ENCODE results near the gene EFNB3.

Gene EFNB3

DNA sequence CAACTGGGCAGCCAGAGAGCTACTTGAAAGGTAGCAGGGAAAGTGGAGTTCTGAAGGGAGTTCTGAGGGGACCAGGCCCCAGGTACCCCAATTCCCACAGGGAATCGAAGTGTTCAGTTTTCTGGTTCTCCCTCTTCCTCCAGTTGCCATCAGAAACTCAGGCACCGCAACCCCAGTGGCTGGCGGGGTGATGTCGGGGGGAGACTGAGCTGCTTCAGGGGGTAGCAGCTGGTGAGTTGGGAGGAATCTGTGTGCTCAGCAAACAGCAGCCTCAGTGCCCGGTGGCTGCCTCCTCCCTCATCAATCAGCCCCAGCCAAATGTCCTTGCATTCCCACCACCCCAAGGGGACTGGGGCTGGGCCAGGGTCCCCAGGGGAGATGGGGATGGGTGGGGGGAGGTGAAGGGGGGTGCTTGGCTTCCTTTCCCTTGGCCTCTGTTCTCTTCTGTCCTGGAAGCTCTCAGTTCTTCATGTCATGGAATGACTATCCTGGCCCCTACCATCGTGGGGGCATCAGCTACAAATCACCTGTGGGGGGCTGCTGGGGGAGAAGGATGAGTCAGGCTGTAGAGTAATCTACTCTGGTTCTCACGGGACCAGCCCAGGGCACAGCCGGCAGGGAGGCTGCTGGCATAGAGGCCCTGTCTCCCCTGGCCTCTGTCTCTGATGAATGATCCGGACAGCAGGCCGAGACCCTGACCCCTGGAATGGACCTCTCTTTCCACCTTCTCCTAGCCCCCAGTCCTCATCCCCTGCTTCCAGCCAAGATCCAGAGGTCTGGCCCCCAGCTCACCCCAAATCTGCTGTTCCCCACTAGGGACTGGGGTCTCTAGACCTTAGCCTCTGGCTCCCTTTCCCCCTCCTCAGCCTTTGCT is 10.0 kb downstream of the EFNB3 start:
- Histone ChIP-seq H3K27me3 (ENCODE audit: insufficient read depth, low read length, poor library complexity, severe bottlenecking) (peaks cover 9% of the 10 kb centered on the region), H3K4me2 (ENCODE audit: low read depth, low read length, poor library complexity, severe bottlenecking) (no peak overlapping the region)

DNA sequence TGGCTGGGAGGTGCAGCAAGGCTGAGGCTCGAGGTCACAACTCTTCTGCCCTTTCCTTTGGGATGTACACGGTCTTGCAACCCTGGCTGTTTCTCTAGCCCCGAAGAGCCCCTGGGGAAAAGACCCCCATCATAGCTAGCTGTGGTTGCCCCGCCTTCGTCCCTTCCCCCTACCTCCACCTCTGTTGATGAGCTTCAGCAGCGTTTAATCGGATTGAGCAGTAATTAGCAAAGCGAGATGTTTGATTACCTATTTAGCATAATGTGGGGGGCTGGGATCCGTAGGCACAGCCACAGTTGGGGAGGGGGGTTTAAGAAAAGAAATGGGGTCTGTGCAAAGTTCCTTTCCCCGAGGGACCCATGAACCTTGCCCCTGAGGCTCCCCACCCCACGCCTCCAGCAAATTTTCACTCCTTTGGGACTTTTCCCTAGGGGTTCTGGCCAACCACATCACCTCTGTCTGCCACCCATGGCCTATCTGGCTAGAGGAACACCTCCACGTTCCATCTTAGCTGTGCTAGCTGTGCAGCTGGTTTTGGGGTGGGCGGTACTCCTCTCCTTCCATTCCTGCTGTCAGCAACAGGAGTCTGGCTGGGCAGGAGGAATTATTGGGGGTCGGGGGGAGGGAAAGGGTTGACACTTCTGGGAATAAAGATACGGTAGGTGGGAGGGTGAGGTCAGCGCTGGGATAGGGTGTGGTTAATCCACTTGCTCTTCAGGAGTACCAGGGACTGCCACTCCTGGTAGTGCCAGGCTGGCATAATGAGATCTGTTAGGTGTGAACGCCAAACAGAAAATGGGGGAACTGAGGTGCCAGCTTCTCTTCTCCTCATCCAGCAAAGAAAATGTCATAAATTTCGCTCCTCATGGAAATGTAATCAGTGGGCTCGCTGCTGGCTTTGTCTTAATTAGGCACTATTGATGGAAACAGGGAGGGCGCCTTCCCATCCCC is 11.2 kb downstream of the EFNB3 start:
- Histone ChIP-seq H3K4me3 (ENCODE audit: low read length, poor library complexity, severe bottlenecking) (peak overlapping the region; percentile 81), H3K9me2 (replicated peaks; ENCODE audit: low read depth, low read length) (no peaks in the 10 kb centered on the region), H3K4me2 (ENCODE audit: low read depth, low read length, poor library complexity, severe bottlenecking) (peak overlapping the region; percentile 90), H3K27me3 (ENCODE audit: insufficient read depth, low read length, poor library complexity, severe bottlenecking) (peaks cover 9% of the 10 kb centered on the region), H3K4me1 (ENCODE audit: insufficient read depth, low read length, poor library complexity, severe bottlenecking) (peaks cover 11% of the 10 kb centered on the region), H3F3A (ENCODE audit: low read depth) (no peaks in the 10 kb centered on the region), H4K20me1 (ENCODE audit: insufficient read depth, low read length, poor library complexity, severe bottlenecking) (no peaks in the 10 kb centered on the region), H2AFZ (ENCODE audit: low read length) (peak overlapping the region; percentile 95), H3K9me3 (ENCODE audit: insufficient read depth, low read depth, low read length) (no peaks in the 10 kb centered on the region), H3K36me3 (ENCODE audit: insufficient read depth, low read length) (no peaks in the 10 kb centered on the region), H3K9ac (ENCODE audit: low read depth, low read length, poor library complexity, severe bottlenecking) (peak overlapping the region; percentile 66), H3K79me2 (ENCODE audit: insufficient read depth, low read length) (no peaks in the 10 kb centered on the region)
- TF ChIP-seq, protein P1, sequence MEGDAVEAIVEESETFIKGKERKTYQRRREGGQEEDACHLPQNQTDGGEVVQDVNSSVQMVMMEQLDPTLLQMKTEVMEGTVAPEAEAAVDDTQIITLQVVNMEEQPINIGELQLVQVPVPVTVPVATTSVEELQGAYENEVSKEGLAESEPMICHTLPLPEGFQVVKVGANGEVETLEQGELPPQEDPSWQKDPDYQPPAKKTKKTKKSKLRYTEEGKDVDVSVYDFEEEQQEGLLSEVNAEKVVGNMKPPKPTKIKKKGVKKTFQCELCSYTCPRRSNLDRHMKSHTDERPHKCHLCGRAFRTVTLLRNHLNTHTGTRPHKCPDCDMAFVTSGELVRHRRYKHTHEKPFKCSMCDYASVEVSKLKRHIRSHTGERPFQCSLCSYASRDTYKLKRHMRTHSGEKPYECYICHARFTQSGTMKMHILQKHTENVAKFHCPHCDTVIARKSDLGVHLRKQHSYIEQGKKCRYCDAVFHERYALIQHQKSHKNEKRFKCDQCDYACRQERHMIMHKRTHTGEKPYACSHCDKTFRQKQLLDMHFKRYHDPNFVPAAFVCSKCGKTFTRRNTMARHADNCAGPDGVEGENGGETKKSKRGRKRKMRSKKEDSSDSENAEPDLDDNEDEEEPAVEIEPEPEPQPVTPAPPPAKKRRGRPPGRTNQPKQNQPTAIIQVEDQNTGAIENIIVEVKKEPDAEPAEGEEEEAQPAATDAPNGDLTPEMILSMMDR (conservative IDR thresholded peaks at IDR 0.05; ENCODE audit: low read length), result no peak
- TF ChIP-seq EZH2phosphoT487 (IDR thresholded peaks at IDR 0.05; ENCODE audit: borderline replicate concordance), result no peak

More for the DNA sequence above, 10.0 kb downstream of the EFNB3 start:
- Histone ChIP-seq H3K4me3 (ENCODE audit: low read length, poor library complexity, severe bottlenecking) (no peak overlapping the region), H3K36me3 (ENCODE audit: insufficient read depth, low read length) (no peaks in the 10 kb centered on the region), H3K4me1 (ENCODE audit: insufficient read depth, low read length, poor library complexity, severe bottlenecking) (peaks cover 17% of the 10 kb centered on the region), H4K20me1 (ENCODE audit: insufficient read depth, low read length, poor library complexity, severe bottlenecking) (no peaks in the 10 kb centered on the region), H3K9me3 (ENCODE audit: insufficient read depth, low read depth, low read length) (no peaks in the 10 kb centered on the region), H3F3A (ENCODE audit: low read depth) (no peaks in the 10 kb centered on the region), H3K79me2 (ENCODE audit: insufficient read depth, low read length) (no peaks in the 10 kb centered on the region), H3K9me2 (replicated peaks; ENCODE audit: low read depth, low read length) (peaks cover 6% of the 10 kb centered on the region; the same call in 1 of the 2 replicates), H3K9ac (ENCODE audit: low read depth, low read length, poor library complexity, severe bottlenecking) (no peak overlapping the region), H2AFZ (ENCODE audit: low read length) (no peak overlapping the region)
- TF ChIP-seq EZH2phosphoT487 (IDR thresholded peaks at IDR 0.05; ENCODE audit: borderline replicate concordance), result no peak
- TF ChIP-seq, protein P1 (conservative IDR thresholded peaks at IDR 0.05; ENCODE audit: low read length), result no peak

DNA sequence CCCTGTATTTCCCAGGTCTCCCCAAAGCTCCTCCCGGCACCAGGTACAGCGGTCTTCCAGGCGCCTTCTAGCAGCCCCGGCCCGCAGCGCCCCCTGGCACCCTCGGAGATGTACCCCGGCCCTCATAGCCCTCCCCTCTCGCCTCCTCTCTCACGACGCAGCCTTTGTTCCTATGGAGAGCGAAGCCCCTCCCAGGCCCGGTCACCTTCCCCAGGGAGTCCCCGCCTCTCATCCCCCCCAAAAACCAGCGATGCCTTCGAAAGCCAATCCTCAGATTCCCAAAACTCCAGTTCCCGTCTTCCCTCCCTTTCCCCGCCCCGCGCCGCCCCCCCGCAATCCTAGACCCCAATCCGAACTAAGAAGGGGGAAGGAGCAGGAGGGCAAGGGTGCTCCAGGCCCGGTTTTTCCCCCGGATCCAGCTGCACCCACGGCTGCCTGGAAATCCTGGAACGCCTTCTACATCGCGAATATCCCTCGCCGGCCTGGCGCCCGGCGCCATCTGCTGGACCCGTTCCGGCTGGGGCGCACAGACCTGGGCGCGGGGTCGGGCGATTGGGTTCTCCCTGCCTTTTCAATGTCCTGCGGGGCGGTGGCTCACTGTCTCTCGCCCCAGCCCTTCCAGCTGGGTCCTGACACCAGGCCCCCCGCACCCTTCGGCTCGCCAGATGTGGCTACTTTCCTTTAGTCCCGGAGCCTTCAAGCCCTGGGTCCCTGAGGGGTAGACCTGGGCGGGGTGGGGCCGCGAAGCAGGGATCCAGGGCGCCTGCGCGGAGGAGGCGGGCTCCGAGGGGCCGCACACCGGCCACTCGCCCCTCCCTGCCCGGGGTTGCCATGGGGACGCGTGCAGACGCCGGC is 12.1 kb downstream of the EFNB3 start, which contains the start of gene DNAH2:
Gene DNAH2, plus strand, starts transcription at position 844 of the 855 bp plus-strand sequence. CDS start 1,991 bp downstream, outside the sequence.
- H3K27me3 ChIP-seq (ENCODE audit: insufficient read depth, low read length, poor library complexity, severe bottlenecking), result peaks cover 9% of the 10 kb centered on the region
- H3K4me3 ChIP-seq (ENCODE audit: low read length, poor library complexity, severe bottlenecking), result peak within 1 kb of the TSS; percentile 81
- H3K79me2 ChIP-seq (ENCODE audit: insufficient read depth, low read length), result no peaks in the 10 kb centered on the region
- H3K9me3 ChIP-seq (ENCODE audit: insufficient read depth, low read depth, low read length), result no peaks in the 10 kb centered on the region
- no peaks in the 10 kb centered on the region for H3F3A ChIP-seq (ENCODE audit: low read depth)
- peak within 1 kb of the TSS; percentile 66 for H3K9ac ChIP-seq (ENCODE audit: low read depth, low read length, poor library complexity, severe bottlenecking)
- TF ChIP-seq EZH2phosphoT487 (IDR thresholded peaks at IDR 0.05; ENCODE audit: borderline replicate concordance), result no peak
- TF ChIP-seq, protein P1 (conservative IDR thresholded peaks at IDR 0.05; ENCODE audit: low read length), result peak; percentile 64
- H3K36me3 ChIP-seq (ENCODE audit: insufficient read depth, low read length), result no peaks in the 10 kb centered on the region
- H3K4me1 ChIP-seq (ENCODE audit: insufficient read depth, low read length, poor library complexity, severe bottlenecking), result peaks cover 11% of the 10 kb centered on the region
- peak within 1 kb of the TSS; percentile 90 for H3K4me2 ChIP-seq (ENCODE audit: low read depth, low read length, poor library complexity, severe bottlenecking)
- H3K9me2 ChIP-seq (replicated peaks; ENCODE audit: low read depth, low read length), result no peaks in the 10 kb centered on the region
- H2AFZ ChIP-seq (ENCODE audit: low read length), result peak within 1 kb of the TSS; percentile 95
- H4K20me1 ChIP-seq (ENCODE audit: insufficient read depth, low read length, poor library complexity, severe bottlenecking), result no peaks in the 10 kb centered on the region

Data from Loucy (cell line).